A673 (cell line): ENCODE measurements around the gene NSUN6.
"Not testable (repeated sequence)": the region's sequence is repeated elsewhere in the genome, so short reads cannot be mapped to it uniquely, and the experiment has no call there.

ENCODE experiments used
- EZH2 ChIP-seq: fragments of 200-600 bp; sonication (generic); IDR thresholded peaks from 2 replicates; pipeline ENCODE4 v1.6.1; 2017; ENCODE audit warnings: borderline replicate concordance, low read depth, mild to moderate bottlenecking, mixed read lengths, antibody characterized with exemption, low read length; ENCODE audit not compliant: poor library complexity, severe bottlenecking
- TF ChIP-seq, protein P1 (sequence below): fragments of 300-800, 200-600 bp; sonication (generic); conservative IDR thresholded peaks from 2 replicates; pipeline ENCODE4 v1.5.1; 2017; ENCODE audit warnings: low read depth, mild to moderate bottlenecking, antibody characterized with exemption, low read length, moderate library complexity, mixed read lengths

DNA sequence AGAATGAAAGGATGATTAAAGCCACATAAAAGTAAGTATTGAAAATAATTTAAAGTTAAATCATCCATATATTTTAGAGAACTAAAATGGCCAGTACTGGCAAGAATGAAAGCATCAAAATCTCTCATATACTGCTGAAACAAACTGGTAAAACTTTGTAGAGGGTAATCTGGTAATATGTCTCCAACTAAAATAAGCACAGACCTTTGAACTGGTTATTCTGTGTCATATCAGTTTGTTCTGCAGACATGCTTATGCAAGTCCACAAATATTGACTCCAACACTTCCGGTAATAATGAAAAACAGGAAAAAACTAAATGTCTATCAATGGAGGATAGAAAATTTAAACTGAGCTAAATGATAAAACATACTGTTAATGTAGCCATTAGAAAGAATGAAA, 14.0 kb downstream of the NSUN6 start:
- TF ChIP-seq, protein P1, sequence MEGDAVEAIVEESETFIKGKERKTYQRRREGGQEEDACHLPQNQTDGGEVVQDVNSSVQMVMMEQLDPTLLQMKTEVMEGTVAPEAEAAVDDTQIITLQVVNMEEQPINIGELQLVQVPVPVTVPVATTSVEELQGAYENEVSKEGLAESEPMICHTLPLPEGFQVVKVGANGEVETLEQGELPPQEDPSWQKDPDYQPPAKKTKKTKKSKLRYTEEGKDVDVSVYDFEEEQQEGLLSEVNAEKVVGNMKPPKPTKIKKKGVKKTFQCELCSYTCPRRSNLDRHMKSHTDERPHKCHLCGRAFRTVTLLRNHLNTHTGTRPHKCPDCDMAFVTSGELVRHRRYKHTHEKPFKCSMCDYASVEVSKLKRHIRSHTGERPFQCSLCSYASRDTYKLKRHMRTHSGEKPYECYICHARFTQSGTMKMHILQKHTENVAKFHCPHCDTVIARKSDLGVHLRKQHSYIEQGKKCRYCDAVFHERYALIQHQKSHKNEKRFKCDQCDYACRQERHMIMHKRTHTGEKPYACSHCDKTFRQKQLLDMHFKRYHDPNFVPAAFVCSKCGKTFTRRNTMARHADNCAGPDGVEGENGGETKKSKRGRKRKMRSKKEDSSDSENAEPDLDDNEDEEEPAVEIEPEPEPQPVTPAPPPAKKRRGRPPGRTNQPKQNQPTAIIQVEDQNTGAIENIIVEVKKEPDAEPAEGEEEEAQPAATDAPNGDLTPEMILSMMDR = not testable (repeated sequence)
- TF ChIP-seq EZH2 = not testable (repeated sequence)
